ENCODE data around the gene CAMTA1.

Gene CAMTA1

GRCh38 chr1:7524341-7525337 is 739.4 kb downstream of the CAMTA1 start (continued):
- TF ChIP-seq POU6F1 (CRISPR knock-in tag; IDR thresholded peaks at IDR 0.05; ENCODE audit: borderline replicate concordance, low read depth) (no peak), TSHZ2 (CRISPR knock-in tag; IDR thresholded peaks at IDR 0.05) (no peak), OSR1 (CRISPR knock-in tag; IDR thresholded peaks at IDR 0.05) (no peak), ISL1 (CRISPR knock-in tag; IDR thresholded peaks at IDR 0.05) (no peak), CSDC2 (CRISPR knock-in tag; IDR thresholded peaks at IDR 0.05) (no peak), ESRRG (CRISPR knock-in tag; IDR thresholded peaks at IDR 0.05) (no peak), ZNF70 (CRISPR knock-in tag; IDR thresholded peaks at IDR 0.05) (no peak)

- TF ChIP-seq SNAI2 (CRISPR knock-in tag; IDR thresholded peaks at IDR 0.05) (no peak), ZFP3 (CRISPR knock-in tag; IDR thresholded peaks at IDR 0.05) (no peak), ESRRG (CRISPR knock-in tag; IDR thresholded peaks at IDR 0.05) (no peak), TOX (CRISPR knock-in tag; IDR thresholded peaks at IDR 0.05; ENCODE audit: borderline replicate concordance) (no peak), ISL1 (CRISPR knock-in tag; IDR thresholded peaks at IDR 0.05) (no peak), CSDC2 (CRISPR knock-in tag; IDR thresholded peaks at IDR 0.05) (no peak), OSR1 (CRISPR knock-in tag; IDR thresholded peaks at IDR 0.05) (no peak), ZNF565 (CRISPR knock-in tag; conservative IDR thresholded peaks at IDR 0.05; ENCODE audit: low read depth) (no peak), BACH2 (CRISPR knock-in tag; IDR thresholded peaks at IDR 0.05; ENCODE audit: borderline replicate concordance) (no peak), POU6F1 (CRISPR knock-in tag; IDR thresholded peaks at IDR 0.05; ENCODE audit: borderline replicate concordance, low read depth) (no peak), ZNF70 (CRISPR knock-in tag; IDR thresholded peaks at IDR 0.05) (no peak), ZNF8 (CRISPR knock-in tag; IDR thresholded peaks at IDR 0.05) (no peak)
- ATAC-seq = no peak
Observed at GRCh38 chr1:7525338-7526063, 740.2 kb downstream of the CAMTA1 start.

- no peak for TF ChIP-seq ZNF8 (CRISPR knock-in tag; IDR thresholded peaks at IDR 0.05)
- TF ChIP-seq PPARA (CRISPR knock-in tag; IDR thresholded peaks at IDR 0.05; ENCODE audit: borderline replicate concordance) = no peak
- TF ChIP-seq POU6F1 (CRISPR knock-in tag; IDR thresholded peaks at IDR 0.05; ENCODE audit: borderline replicate concordance, low read depth) = no peak
- TF ChIP-seq TOX (CRISPR knock-in tag; IDR thresholded peaks at IDR 0.05; ENCODE audit: borderline replicate concordance) = no peak
- no peak for TF ChIP-seq ZFP3 (CRISPR knock-in tag; IDR thresholded peaks at IDR 0.05)
- no peak for TF ChIP-seq ZC3H10 (CRISPR knock-in tag; IDR thresholded peaks at IDR 0.05)
- TF ChIP-seq ZFP30 (CRISPR knock-in tag; IDR thresholded peaks at IDR 0.05) = no peak
- TF ChIP-seq GLIS3 (CRISPR knock-in tag; IDR thresholded peaks at IDR 0.05) = no peak
- TF ChIP-seq ZNF70 (CRISPR knock-in tag; IDR thresholded peaks at IDR 0.05) = no peak
- no peak for TF ChIP-seq PATZ1 (CRISPR knock-in tag; IDR thresholded peaks at IDR 0.05; ENCODE audit: borderline replicate concordance)
- TF ChIP-seq ISL1 (CRISPR knock-in tag; IDR thresholded peaks at IDR 0.05) = no peak
- ATAC-seq = peak; percentile 20; the same call in 2 of the 3 replicates
Observed at GRCh38 chr1:7526196-7526866, 741.1 kb downstream of the CAMTA1 start.
